HG03139 (cell line): ENCODE results near the gene PIGZ.

Experiments used
- ATAC-seq: cut with Tn5 transposase; IDR thresholded peaks from one replicate; pipeline ENCODE4 v1.9.1; 2021; ENCODE audit not compliant: unreplicated experiment

Gene PIGZ

DNA sequence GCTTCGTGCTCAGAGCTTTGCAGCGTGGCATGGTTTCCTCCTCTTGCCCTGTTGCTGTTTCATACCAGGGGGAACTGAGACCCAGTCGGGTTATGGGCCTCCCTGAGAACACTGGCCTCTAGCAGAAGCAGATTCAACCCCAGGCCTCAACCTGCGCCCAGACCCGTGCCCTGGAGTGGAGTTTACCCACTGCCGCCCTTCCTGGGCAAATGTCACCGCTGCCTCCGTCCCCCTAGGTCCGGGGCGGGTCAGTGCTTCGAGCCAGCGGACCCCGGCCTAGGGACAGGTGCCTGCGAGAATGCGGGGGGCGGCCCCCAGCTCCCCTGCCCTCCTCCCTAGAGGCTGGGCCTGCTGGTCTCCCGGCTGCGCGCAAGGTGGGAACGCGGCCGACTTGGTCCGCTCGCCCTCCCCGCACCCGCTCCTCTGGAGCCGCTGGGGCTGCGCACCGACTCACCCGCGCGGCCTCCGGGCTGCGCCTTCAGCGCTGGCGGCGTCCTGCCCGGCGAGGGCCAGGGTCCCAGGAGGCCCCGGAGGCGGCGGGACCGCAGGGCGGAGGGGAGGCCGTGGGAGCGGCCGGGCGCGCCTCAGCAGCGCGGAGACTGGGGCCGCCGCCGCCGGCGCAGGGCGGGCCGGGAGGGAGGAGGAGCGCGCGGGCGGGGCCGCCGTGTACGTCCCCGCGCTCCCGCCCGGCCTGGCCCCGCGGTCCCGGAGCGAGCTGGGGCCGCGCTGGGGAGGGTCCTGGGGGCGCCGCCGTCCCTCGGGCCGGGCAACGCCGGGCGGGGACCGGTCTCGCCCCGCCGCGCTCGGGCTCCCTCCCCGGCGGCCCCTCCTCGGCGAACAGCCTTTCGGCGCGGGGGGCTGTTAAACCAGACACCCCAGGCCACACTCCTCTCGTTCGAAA lies at the start of gene PIGZ:
PIGZ (minus strand) TSS at position 601 of the 901 bp plus-strand sequence. CDS start 16,802 bp downstream, outside the sequence.
- ATAC-seq, result peak; percentile 44

GRCh38 chr3:197017003-197017402 lies 48.4 kb upstream of the PIGZ start:
- ATAC-seq, result no peak

GRCh38 chr3:197015790-197016736 lies 47.4 kb upstream of the PIGZ start:
- ATAC-seq, result no peak

DNA sequence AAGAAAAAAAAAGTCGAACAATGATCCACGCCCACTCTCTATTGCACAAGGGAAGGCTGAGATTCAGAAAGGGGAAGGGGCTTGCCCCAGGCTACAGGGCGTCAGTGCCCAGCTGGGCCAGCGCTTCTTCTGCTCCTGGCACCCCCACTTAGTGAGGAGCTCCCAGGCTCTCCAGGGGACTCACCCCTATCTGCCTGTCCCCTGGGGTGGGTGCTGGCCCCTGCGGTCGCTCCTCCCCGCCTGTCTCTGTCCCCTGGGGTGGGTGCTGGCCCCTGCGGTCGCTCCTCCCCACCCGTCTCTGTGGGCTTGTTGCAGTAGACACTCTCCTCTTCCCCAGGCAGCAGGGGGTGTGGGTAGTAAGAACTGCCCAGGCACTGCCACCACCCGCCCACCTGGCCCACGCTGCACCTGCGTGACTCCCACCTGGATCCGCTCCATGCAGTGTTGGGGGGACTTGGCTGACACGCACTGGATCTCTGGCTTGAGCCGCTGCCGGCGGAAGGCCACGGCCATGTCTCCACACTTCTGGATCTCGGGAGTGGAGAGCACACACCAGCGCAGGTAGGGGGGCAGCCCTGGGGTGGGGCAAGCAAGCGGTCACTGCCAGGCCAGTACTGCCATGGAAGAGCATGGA lies 46.4 kb upstream of the PIGZ start:
- no peak for ATAC-seq

- ATAC-seq, result no peak
Observed at GRCh38 chr3:197014024-197014423, 45.4 kb upstream of the PIGZ start.

DNA sequence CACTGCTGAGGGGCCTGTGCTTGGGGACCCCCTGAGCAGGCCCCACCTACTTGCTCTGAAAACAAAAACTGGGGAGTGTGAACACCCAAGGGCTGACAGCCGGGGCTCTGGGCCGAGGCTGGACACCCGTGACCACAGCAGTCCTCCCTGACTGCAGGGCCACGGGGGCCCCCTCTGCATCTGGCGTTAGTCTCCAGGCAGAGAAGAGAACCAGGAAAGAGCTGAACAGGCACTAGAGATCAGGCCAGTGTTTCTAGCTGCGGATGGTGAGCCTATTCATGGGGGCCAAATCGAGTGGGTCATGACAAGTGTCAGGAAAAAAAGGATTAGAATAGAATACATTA lies 43.9 kb upstream of the PIGZ start:
- no peak for ATAC-seq

DNA sequence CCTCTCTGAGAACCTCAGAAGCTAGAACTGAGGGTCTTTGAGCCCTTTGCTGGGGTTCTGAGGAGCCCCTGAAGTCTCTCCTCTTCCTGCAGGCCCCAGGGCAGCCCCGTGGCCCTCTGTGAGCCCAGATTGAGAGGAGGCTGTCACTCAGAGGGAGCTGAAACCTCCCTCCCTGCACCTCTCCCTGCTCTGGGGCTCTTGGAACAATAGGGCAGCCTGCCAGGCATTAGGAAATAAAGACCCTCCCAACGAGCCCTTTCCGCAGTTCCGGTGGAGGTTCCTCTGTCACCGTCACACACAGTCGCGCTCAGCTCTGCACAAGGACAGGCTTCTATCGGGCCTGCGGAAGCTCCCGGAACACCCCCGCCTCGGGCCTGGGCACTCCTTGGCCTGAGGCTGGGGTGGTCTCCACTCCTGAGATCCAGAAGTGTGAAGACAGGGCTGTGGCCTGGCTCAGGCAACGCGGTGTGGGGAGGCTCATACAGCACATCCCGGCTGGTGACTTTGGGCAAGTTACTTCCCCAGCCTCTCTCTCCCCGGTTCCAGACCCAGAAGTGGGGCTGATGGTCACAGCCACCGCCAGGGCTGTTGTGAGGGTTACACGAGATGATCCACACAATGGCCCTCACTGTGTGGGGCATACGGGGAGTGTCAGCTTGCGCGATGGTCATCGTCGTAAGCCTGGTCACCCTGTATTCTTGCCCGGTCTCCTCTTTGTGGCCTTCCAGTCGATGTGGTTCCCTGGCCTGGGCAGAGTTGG lies 43.3 kb upstream of the PIGZ start:
- no peak for ATAC-seq

DNA sequence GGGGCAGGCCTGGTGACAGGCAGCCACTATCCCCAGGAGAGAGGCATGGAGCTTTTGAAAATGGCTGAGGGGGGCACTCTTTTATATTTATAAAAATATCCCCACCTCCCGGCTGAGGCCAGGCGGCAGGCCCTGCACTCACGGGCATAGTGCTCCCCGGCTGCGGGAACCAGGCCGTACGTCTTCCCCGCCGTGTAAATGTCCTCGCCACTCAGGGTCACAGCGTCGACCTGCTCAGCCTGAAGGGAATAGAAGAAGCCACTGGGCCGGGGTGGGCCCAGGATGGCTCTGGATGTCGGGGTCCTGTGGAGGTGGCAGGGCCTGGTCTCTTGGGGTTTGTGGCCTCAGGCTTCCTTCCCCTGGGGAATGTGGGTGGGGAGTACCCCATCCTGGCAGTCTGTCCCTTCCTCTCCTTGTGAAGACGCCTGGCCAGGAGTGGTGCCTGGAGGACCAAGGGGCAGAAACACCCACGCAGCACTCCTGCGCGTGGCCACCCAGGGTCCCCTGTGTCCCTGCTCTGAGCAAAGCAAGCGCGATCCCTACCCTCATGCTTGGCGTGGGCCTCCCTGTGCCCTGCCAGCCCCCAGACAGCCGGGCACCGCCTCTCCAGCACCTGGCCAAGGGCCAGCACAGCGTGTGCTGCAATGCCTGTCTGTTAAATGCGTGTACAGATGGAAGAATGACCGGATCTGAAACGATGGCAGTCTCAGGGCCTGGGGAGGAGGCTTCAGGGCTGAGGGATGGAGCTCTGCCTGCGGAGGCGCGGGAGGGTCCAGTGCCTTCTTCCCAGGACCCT lies 42.1 kb upstream of the PIGZ start:
- no peak for ATAC-seq

- ATAC-seq, result no peak
Observed at GRCh38 chr3:197009532-197010019, 40.9 kb upstream of the PIGZ start.

DNA sequence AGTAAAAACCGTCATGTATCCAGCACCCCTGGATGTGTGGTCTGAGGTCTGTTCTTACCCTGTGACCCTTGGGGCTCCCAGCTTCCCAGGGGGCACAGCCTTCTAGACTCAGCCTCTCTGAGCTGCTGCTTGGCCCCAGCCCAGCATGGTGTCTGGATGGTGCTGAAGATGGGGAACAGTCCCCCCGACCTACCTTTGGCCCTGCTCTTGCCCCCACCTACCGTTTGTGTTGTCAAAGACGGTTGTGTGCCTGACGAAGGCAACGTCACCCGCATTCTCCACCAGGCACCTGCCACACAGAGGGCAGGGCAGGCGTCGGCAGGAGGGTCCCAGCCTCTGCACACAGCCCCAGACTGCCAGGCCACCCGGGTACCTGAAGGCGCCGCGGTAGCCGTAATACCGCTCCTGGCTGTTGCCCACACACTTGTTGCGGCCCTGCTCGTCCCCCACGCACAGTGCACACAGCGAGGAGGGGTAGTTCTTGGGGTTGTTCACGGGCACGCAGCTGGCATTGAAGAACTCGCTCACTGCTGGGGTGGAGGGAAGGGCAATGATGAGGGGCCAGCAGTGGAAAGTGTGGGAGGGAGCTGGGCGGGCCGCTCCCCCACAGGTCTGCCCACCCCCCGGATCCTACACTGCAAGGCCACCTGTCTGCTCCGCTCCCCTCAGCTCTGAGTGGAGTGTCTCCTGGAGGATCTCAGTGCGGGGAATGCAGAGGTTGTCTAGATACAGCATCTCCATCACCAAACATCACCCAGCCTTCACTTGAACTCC lies 40.0 kb upstream of the PIGZ start:
- ATAC-seq, result no peak

GRCh38 chr3:197007953-197008352 lies 39.3 kb upstream of the PIGZ start:
- ATAC-seq, result no peak

DNA sequence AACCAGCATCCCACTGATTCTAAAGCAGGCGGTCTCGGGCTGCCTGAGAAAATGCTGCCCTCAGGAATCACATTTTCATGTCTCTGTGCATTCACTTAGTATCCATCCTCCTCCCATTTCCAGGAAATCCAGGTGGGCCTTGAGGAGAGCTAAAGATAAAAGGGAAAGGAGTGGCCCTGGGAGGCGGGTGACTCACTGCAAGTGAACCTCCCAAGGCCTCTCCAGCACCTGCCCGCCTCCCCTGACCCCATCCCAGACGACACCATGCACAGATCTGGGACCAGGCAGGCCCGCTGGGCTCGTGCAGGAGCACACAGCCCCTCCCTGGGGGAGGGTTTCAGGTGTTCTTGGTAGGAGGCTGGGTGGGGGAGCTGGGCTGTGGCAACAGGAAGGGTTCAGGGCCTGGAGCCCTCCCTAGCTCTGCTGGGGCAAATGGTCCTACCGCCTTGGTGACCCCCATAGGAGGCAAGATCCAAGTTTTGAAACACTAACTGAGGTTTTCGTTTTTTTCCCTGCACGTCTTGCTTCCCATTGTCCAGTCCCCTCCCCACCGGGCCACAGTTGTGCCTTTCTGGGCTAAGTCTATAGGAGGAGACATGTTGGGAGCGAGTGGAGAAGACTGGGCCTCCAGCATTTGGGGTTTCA lies 38.8 kb upstream of the PIGZ start:
- ATAC-seq, result no peak

DNA sequence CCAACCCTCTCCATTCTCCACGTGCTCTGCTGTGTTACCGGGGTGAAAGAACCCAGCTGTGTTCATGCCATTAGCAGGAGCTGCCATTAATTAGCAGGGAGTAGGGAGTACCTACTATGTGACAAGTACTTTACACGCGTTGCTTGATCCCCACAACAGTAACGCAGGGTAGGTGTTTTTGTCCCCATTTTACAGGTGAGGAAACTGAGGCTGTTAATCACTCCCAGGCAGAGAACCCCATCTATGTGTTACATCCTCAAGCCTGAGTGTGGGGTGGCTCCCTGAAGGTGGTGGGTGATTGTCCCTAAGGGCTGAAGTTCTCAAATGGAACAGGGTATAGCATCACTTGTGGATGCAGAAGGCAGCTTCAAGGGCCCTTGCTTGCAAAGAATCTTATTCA lies 38.2 kb upstream of the PIGZ start:
- no peak for ATAC-seq

DNA sequence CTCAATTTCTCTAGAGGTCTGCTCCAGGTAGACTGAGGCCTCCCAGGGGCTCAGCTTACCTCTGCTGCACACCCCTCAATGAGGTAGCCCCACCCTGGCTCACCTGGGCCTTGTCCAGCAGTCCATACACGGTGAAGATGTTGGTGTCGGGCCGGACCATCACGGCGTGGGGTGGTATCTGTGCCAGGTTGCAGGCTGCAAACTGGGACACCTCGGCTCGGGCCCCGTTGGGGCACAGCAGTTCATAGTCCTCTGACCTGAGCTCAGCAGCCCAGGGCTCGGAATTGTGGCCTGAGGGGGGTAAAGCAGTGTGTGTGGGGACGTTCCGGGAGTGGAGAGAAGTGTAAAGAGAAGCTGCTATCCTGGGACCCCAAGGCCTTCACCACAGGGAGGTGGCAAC lies 37.8 kb upstream of the PIGZ start:
- ATAC-seq, result no peak

DNA sequence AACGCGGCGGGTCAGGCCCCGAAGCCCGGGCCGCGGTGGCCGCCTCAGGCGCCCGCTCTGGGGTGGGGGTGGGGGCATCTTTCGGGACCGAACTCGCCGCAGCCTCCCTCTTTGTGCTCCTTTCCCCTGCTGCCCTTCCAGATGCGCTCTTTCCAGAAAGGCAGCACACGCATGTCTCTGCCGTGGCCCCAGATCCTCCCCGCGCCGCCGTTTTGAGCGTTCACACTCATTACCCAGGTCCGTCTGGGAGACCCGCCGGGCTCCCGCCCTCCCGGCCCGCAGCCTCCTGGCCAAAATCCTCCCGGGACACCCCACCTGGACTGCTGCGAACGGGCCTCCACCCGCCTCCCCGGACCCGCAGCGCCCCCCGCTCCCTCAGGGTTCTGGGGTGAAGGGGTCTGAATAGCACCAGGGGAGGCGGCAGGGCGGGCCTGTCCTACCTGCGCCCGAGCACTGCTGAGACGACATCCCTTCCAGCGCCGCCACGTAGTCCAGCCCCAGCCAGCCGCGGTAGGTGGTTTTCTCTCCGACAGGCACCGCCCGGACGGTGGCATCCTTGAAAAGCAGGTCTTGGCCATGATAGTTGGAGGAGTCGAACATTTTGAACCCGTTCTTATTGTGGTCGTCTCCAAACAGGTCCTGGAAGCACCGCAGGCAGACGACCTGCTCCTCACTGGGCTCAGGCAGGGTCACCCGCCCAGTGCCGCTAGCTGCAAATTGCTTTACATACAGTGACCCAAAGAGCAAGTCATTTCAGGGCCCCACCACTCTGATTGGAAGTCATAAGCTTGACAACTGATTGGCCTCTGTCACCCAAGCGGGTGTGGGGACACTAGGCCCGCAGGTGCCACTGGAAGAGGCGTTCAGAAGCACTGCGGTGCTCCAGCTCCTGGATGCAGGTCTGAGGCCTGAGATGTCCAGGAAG lies 35.1 kb upstream of the PIGZ start:
- no peak for ATAC-seq

- ATAC-seq, result peak; percentile 57
Observed at GRCh38 chr3:197002701-197003454, 34.2 kb upstream of the PIGZ start.
